Mesothelial cell of epicardium (in vitro differentiated cells): ENCODE data around the gene MAD1L1. TPM values are rescaled to one million over a fixed set of nuclear protein-coding genes. Genes with fewer than 3 reads are reported as not detected.

ENCODE experiments used
- DNase-seq, 2 experiments: peaks; one replicate each; pipeline ENCODE4 v3.0.0; 2021; ENCODE audit warnings: low spot score in 2 of 2; ENCODE audit not compliant: unreplicated experiment in 2 of 2
- H3K27ac Mint-ChIP-seq: 2 replicates; pipeline ENCODE4 v1.8.0; 2021; ENCODE audit warnings: mixed read lengths
- H3K27me3 Mint-ChIP-seq: 2 replicates; pipeline ENCODE4 v1.8.0; 2021; ENCODE audit warnings: low read depth, mixed read lengths
- H3K36me3 Mint-ChIP-seq: 2 replicates; pipeline ENCODE4 v1.8.0; 2021; ENCODE audit warnings: mixed read lengths
- H3K4me1 Mint-ChIP-seq: 2 replicates; pipeline ENCODE4 v1.8.0; 2021; ENCODE audit warnings: mixed read lengths
- H3K4me3 Mint-ChIP-seq: 2 replicates; pipeline ENCODE4 v1.8.0; 2021; ENCODE audit warnings: mild to moderate bottlenecking, moderate library complexity, mixed read lengths
- H3K9me3 Mint-ChIP-seq: 2 replicates; pipeline ENCODE4 v1.8.0; 2021; ENCODE audit warnings: mixed read lengths
- total RNA-seq: library from RNA; stranded (reverse); gene quantifications from 3 replicates; pipeline ENCODE4 v1.2.1, GENCODE V29; 2021
- TF ChIP-seq, protein P1 (sequence below): fragments of 200-600 bp; sonication (generic); IDR thresholded peaks from one replicate; pipeline ENCODE4 v1.5.0; 2021; ENCODE audit warnings: antibody characterized with exemption; ENCODE audit not compliant: unreplicated experiment

Gene MAD1L1
- total RNA-seq, 1 donor from 2014 or later = 45.0 TPM

DNA sequence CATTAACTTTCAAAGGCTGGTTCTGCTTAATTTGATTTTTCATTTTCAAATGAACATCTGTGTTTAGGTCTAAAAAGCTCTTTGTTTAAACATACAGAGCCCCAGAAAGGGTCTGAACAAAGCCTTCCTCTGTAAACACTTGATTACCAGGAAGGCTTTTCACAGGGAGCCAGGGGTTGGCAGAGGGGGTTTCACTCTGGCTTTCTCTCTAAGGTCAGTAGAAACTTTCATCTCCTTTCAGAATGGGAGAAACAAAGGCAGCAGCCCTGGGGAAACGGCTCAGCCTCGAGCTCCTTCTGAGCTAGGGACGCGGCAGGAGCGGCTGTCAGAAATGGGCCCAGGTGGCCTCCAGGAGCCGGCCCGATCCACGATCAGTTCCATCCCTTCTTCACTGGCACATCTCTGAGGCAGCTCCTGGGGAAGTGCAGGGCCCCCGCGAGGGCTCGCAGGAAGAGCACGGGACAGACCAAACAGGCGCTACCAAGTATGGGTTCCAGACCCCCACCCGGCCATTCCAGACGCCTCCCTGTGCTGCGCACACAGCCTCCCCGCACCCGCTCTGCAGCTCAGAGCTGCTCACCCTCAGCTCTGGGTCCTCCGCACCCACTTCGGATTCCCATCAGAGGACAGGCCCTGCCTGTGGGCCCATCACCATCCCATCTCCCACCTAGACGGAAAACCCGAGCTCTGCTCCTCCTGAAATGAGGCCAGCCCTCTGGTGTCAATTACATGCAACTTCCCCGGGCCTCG is 124.1 kb downstream of the MAD1L1 start:
- peaks cover 2% of the 10 kb centered on the region for H3K36me3 Mint-ChIP-seq
- TF ChIP-seq, protein P1, sequence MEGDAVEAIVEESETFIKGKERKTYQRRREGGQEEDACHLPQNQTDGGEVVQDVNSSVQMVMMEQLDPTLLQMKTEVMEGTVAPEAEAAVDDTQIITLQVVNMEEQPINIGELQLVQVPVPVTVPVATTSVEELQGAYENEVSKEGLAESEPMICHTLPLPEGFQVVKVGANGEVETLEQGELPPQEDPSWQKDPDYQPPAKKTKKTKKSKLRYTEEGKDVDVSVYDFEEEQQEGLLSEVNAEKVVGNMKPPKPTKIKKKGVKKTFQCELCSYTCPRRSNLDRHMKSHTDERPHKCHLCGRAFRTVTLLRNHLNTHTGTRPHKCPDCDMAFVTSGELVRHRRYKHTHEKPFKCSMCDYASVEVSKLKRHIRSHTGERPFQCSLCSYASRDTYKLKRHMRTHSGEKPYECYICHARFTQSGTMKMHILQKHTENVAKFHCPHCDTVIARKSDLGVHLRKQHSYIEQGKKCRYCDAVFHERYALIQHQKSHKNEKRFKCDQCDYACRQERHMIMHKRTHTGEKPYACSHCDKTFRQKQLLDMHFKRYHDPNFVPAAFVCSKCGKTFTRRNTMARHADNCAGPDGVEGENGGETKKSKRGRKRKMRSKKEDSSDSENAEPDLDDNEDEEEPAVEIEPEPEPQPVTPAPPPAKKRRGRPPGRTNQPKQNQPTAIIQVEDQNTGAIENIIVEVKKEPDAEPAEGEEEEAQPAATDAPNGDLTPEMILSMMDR = no peak
- H3K27ac Mint-ChIP-seq = peak overlapping the region; percentile 3
- H3K27me3 Mint-ChIP-seq = no peaks in the 10 kb centered on the region
- H3K4me1 Mint-ChIP-seq = peaks cover 43% of the 10 kb centered on the region
- DNase-seq = no peak
- no peak overlapping the region for H3K4me3 Mint-ChIP-seq
- H3K9me3 Mint-ChIP-seq = no peaks in the 10 kb centered on the region

DNA sequence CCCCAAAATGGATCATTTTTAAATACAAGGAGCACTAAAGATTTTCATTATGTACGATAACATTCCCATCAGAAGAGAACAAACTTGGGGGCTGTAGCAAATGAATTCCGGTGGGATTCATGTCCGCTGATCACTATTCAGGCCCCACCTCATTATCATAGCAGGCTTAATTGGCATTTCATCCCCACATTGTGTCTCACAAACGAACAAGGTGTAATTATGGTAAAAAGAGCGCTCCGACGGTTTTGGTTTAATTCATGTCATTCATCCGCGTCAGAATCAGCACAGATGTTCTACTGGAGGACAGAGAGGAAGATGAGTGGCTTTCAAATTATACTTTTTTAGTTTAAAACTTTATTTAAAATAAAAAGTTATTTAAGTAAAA is 124.7 kb downstream of the MAD1L1 start:
- no peak for DNase-seq
- Mint-ChIP-seq H3K4me1 (peaks cover 49% of the 10 kb centered on the region), H3K27me3 (no peaks in the 10 kb centered on the region), H3K9me3 (no peaks in the 10 kb centered on the region), H3K36me3 (no peaks in the 10 kb centered on the region), H3K4me3 (no peak overlapping the region), H3K27ac (no peak overlapping the region)
- TF ChIP-seq, protein P1 = no peak

DNA sequence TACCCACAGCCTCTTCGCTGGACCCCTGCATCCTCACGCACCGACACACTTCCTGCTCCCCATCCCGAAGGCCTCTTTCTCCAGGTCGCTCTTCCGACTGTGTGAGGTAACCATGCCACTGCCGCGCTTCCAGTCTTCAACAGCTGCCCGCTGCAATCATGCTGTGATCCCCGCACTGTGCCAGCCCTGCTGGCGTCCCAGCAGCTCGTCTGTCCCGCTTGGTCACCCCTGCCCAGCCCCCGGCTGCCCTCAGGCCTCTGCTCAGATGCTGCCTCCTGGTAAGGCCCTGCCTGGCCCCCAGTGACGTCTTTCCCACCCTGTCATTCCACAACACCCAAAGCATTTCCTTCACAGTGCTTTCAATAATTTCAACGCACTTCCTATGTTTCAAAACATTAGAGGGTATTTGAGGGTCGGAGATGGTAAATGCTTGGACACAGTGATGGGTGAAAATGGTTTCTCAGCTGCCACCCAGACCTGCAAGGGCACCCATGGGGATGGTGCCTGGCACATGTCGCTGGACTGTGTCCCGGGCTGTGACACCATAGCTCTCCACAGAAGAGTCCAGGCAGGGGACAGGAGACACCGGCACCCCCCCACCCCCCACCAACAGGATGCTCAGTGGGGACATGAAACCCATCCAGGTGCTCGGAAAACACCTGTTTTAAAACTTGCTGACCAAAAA is 125.2 kb downstream of the MAD1L1 start:
- H3K4me3 Mint-ChIP-seq = no peak overlapping the region
- H3K9me3 Mint-ChIP-seq = no peaks in the 10 kb centered on the region
- H3K36me3 Mint-ChIP-seq = no peaks in the 10 kb centered on the region
- H3K27ac Mint-ChIP-seq = no peak overlapping the region
- H3K4me1 Mint-ChIP-seq = peaks cover 52% of the 10 kb centered on the region
- TF ChIP-seq, protein P1 = no peak
- H3K27me3 Mint-ChIP-seq = no peaks in the 10 kb centered on the region
- no peak for DNase-seq

DNA sequence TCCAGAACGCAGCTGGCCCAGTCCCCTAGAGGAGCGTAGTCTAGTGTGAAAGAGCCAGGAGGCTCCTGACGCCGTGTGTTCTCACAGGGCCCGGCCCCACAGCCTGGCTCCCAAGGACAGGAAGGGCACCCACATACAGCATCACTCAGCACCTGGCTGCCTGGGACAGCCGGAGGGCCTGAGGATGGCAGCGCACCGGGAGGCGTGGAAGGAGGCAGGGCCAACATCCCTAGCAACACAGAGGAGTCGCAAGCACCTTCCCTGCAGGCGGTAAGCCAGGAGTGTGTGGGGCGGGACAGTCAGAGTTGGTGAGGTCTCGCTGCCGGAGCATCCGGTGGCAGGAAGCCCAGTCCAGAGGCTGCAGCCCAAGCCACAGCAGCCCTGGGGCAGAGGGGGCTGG is 125.8 kb downstream of the MAD1L1 start:
- Mint-ChIP-seq H3K36me3 (no peaks in the 10 kb centered on the region), H3K9me3 (no peaks in the 10 kb centered on the region), H3K27me3 (no peaks in the 10 kb centered on the region), H3K4me1 (peaks cover 56% of the 10 kb centered on the region), H3K27ac (no peak overlapping the region), H3K4me3 (no peak overlapping the region)
- TF ChIP-seq, protein P1 = no peak
- DNase-seq = no peak

DNA sequence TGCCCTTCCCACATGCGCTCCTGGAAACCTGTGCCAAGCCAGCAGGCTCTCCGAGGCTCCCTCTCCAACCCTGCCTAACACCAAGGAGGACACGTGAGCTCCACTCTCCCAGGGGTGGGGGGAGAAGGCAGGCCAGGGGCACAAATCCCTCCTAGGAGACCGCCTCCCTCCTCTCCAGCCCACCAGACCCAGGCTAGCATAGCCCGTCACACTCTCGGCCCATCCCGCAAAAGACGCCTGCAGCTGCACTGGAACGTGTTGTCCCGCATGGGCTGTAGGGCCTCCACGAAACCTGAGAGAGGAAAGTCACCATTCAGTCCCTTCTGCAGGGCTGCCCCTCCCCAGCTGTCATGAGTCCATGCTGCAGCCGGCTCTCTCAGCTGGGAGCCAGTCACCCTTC is 126.3 kb downstream of the MAD1L1 start:
- TF ChIP-seq, protein P1 = no peak
- no peak overlapping the region for H3K27ac Mint-ChIP-seq
- no peak overlapping the region for H3K4me3 Mint-ChIP-seq
- H3K36me3 Mint-ChIP-seq = no peaks in the 10 kb centered on the region
- no peaks in the 10 kb centered on the region for H3K9me3 Mint-ChIP-seq
- H3K27me3 Mint-ChIP-seq = no peaks in the 10 kb centered on the region
- no peak for DNase-seq
- peaks cover 59% of the 10 kb centered on the region for H3K4me1 Mint-ChIP-seq
